AG08396 (cell line): ENCODE data around the gene COL12A1.
"Not testable (repeated sequence)": the region's sequence is repeated elsewhere in the genome, so short reads cannot be mapped to it uniquely, and the experiment has no call there.

Experiments used
- DNase-seq: peaks from one replicate; pipeline ENCODE4 v3.0.0; 2012; ENCODE audit warnings: low spot score, mixed read lengths

Gene COL12A1

DNA sequence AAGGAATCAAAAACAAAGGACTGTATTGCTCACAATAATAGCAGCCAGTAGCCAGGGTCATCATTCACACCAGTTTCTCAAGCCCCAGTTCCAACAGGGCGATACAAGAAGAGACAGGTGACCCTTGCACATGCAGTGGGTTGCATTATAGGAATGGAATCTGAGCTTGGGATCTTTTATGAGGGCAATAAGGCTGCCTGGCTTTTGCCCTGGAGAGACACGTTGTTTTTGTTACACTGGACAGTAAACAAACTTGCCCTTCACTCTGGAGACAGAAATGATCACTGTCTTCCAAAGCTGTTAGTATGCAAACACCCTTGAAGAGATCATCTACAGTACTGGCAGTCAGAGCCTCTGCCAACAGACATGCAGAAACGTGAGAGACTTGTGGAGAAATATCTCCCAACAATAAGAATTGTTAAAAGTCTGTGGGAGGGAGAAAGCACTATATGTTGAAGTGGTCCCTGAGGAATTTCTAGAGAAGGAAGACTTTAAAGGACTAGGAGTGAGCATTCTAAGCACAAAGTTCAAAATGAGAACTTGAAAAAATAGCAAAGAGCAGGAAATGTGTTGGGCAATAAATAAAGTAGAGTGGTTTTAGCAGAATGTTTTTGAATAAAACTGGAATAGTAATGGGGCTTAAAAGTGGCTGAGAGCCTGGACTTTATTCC is 6.2 kb upstream of the COL12A1 start:
- no peak for DNase-seq

GRCh38 chr6:75210885-75211739 is 5.3 kb upstream of the COL12A1 start:
- DNase-seq = no peak

GRCh38 chr6:75209184-75209723 is 3.4 kb upstream of the COL12A1 start:
- DNase-seq = no peak

DNA sequence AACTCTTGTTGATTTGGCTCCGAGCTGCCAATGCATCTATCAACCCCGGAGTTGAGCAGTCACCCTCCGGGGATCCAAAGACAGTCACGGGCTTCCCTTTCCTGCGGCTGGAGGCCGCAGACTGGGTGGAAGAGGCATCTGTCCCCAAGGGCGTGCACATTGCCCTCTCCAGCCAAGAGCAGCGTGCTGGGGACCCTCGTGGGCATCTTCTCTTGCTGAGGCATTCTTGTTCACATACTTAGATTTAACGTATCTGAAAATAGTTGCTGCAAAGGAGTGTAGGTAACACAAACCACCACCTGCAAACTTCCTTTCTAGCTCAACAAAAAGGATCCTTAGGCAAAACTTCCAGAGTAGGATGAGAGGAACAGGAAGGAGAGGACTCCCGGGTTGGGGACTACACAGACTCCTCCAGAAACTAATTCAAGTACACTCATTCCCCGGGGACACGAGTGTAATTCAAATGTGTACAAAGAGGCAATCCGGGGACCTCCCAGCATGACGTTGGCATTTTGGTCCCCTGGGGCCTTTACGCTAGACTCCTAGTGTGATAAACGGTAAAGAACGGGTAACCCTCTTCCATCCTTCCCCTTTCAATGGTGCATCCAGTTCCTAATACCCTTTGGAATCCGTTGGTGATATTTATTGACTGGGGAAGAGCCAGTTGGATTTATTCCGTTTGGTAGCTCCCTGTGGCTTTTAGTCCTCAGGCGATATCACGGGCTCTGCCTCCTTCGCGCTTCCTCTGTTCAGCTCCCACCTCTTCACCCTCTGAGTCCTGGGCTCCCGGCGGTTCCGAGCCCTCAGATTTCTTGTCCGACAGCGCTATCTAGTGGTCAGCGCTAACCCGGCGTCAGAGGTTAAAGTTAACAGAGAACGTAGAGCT is 2.7 kb upstream of the COL12A1 start:
- DNase-seq = peak; percentile 64

GRCh38 chr6:75206576-75207342 is 906 bp upstream of the COL12A1 start:
- DNase-seq = no peak

DNA sequence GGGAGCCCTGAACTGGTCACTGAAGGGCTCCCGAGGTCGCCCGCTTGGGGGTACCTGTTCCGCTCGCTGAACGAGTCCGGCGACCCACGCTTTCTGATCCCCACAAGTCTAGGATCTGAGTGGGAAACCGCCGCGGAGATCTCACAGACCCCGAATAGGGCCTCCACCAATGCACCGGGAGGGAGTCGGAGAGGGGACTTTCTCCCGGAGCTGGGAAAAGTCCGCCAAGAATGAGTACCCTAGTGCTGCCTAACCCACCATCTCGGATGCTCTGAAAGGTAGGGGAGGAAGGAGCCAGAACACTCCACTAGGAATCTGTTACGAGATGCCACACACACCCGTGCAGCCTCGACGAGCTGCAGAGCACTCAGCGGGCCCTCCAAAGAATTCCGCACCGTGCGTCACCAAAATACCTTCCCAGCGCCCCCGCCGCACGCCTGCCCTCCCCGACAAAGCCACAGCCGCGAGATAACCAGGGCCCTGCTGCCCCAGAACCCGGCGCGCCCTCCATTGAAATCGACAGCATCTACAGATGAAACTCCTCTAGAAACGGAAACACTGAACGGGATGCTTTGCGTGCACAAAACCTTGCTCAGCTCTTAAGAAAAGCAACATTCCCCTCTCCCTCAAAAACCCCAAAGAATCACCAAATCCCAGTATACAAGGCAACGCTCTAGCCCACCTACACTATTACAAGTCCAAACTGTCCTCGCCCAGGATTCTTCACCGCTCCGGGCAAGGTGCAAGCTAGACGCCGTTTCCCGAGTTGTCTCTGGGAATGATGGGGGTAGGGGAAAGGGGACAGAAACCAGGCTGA is 686 bp downstream of the COL12A1 start:
- DNase-seq = peak; percentile 74

- DNase-seq = peak; percentile 81
Measured at GRCh38 chr6:75204217-75204958, 1.5 kb downstream of the COL12A1 start.

DNA sequence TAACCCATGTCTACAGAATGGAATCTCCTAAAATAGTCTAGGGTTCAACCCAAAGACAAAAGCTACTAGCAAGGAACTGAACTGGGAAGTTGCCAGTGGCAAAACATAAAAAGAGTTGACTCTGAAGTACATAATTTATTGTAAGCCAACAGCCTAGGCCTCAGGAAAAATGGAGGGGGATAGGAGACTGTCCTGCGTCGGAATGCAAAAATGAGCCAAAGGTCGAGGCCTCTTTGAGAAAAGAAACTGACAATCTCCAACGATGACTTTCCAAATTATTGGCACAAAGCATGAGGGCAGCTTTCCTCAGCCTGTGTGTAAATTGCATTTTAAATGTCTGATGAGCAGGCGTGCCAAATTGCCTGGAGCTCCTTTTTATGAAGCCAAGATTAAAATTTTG is 2.1 kb downstream of the COL12A1 start:
- peak; percentile 33 for DNase-seq

DNA sequence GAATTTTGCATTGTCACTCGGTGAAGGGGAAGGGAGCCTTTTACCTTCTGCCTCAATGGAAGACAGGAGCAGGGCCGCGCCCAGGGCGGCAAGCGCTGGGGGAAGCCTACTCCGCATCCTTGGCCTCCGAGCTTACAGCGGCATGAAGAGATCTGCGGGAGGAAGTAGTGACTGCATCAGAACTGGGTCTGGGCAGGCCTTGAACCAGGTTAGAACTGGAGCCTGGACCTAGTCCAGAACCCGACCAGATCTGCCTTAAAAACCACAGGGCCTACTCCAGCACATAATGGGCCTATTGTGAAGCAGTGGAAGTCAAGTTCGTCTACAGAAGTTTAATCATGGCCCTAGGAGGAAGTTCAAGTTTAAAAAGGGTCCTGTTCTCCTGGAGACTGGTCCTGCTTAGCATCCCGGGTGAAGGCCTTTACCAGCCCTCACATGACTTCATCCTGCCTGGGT is 3.1 kb downstream of the COL12A1 start:
- DNase-seq = no peak

DNA sequence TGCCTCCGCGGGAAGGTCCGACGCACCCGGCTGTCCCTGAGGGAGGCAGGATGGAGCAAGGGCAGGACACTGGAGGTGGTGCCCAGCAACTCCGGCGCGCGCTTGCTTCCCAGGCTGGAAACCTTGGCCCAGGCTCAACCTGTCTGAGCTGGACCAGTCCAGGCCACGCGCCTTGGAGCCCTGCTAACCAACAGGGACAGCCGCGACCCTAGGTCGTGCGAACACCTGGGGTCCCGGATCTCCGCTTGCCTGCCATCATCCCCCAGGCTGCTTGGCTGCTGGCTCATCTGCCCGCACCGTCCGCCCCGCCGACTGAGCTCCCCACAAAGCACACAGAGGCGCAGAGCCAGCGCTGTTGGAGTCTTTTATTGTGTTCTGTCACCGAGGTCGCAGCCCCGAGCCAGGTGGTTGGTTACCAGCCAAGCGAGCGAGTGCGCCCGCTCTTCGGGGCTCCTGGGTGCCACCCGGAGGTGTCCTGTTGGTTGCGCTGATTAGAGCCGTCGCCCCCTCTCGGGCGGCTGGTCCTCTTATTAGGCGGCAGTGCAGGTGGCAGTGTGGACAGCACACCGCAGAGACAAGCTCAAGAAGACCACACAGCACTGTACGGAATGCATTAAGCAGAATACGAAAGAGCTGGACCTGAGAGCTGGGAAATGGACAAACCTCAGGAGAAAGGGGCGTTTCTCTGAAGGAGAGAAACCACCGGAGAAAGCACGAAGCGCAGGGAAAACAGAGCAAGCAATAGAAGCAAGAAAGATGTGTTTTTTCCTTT is 3.8 kb downstream of the COL12A1 start:
- no peak for DNase-seq

- DNase-seq = no peak
Measured at GRCh38 chr6:75201021-75201420, 4.8 kb downstream of the COL12A1 start.

DNA sequence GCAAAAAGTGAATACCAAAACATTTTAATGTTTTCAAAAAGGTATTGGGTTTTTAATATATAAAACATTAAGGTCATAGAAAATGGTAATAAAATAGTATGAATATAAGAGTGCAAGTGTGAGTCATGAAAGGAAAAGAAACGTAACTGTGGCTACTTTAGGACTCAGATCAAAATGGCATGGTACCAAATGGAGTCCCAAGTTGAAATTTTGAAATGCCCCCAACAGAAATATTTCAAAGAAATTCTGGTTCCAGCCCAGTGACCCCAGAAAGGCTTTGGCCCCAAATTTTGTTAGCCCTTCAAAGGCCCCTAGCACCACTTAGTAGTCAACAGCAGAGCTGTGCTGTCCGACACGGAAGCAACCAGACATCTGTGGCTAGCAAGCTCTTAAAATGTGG is 6.0 kb downstream of the COL12A1 start:
- DNase-seq = no peak

DNA sequence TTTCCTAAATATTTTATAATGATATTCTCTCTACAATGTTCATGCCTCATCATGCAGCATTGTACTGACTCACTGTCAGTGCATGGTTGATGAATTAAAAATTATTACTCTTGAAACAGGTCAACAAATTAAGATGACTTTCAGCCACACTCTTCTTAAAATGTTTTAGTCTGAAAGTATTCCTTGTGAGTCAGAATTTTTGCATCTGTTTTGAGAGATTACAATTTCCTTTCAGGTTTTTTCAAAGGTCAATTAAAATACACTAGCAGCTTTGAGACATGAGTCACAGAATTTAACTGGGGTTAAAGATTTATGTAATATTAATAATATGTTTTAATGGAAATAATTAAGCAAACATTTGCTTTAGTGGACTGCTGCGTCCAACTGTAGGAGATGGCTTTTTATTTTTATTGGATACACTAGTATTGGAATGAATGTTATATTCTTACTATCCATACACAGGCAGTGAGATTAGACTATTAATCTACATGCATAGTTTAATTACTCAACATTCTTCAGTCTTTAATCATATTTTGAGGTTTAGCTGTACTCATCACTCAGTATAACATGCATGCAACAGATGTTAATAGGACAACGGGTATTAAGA is 9.7 kb downstream of the COL12A1 start:
- peak; percentile 26 for DNase-seq

- no peak for DNase-seq
Measured at GRCh38 chr6:75188221-75188925, 17.5 kb downstream of the COL12A1 start.

DNA sequence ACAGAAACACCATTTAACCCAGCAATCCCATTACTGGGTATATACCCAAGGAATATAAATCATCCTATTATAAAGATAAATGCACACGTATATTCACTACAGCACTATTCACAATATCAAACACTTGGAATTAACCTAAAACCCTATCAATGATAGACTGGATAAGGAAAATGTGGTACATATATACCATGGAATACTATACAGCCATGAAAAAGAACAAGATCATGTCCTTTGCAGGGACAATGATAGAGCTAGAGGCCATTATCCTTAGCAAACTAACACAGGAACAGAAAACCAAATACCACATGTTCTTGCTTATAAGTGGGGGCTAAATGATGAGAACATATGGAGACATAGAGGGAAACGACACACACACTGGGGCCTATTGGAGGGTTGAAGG is 19.3 kb downstream of the COL12A1 start:
- not testable (repeated sequence) for DNase-seq

DNA sequence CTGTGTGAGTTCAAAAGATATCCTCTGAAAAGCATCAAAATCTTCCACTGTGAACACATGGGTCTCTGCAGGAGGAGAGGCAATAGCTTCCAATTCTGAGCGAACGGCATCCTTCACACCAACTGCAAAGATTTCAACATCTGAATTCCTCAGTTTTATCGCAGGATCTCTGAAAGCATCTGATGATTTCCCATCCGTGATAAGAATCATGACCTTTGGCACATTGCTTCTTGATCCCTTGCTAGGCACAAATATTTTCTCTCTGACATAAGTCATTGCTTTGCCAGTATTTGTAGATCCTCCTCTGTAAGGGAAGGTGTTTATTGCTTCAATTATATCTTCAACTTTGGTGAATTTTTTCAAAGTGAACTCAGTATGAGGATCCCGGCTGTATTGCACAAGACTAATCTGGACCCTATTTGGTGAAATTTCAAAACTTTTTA is 22.7 kb downstream of the COL12A1 start:
- DNase-seq = no peak

DNA sequence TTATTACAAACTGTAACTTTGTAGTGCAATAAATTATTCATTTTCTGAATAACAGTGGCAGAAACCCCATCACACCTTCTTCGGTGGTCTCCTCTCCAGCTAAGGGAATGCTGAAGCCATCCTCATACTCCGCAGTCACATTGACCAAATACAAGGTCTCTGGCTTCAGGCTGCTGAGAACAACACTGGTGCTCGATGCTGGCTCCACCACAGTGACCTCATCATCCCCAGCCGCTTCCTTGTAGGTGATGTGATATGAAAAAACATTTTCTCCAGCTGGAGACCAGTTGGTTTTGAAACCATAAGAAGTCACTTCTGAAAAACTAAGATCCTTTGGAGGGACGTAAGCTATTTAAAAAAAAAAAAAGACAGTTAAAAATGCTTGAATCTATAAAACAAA is 25.0 kb downstream of the COL12A1 start:
- DNase-seq = no peak

DNA sequence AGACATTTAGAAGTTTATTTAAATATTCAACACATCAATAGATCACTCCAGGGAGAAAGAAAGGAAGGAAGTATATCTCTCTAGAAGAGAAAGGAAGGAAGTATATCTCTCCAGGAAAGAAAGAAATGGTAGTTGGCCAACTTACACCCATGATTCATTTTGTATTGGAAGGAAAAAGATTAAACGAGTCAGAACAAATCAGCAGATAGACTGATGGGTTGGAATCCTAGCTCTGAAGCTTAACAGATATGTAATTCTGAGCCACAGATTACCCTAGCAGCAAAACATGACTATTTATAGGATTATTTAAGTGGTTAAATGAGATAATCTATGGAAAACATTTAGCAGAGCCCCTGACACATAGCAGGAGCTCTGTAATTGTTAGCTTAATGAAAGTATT is 27.1 kb downstream of the COL12A1 start:
- no peak for DNase-seq
